ENCODE data around the gene NFATC2IP. TPM values are rescaled to one million over a fixed set of nuclear protein-coding genes. Genes with fewer than 3 reads are reported as not detected.
A peak's percentile ranks its signal among the peaks of the same experiment; 100 is the strongest.
"Not testable (repeated sequence)": the region's sequence is repeated elsewhere in the genome, so short reads cannot be mapped to it uniquely, and the experiment has no call there.

The NFATC2IP gene
- total RNA-seq, 1 donor from 2014 or later = 19.2 TPM

GRCh38 chr16:28935346-28935745 is 15.4 kb upstream of the NFATC2IP start:
- Histone ChIP-seq H3K27me3 (ENCODE audit: control insufficient read depth, insufficient read depth, low read length) (no peaks in the 10 kb centered on the region), H3K4me3 (ENCODE audit: low read depth, low read length) (no peak overlapping the region), H3K36me3 (ENCODE audit: control insufficient read depth, insufficient read depth, low read length) (no peaks in the 10 kb centered on the region)
- TF ChIP-seq CTCF (IDR thresholded peaks at IDR 0.05; ENCODE audit: insufficient read depth, low read length, severe bottlenecking) = no peak
- FAIRE-seq (no peak), DNase-seq (ENCODE audit: low read depth) (no peak)

GRCh38 chr16:28935924-28936783 is 14.6 kb upstream of the NFATC2IP start:
- FAIRE-seq (no peak), DNase-seq (ENCODE audit: low read depth) (peak; percentile 61)
- H3K4me3 ChIP-seq (ENCODE audit: low read depth, low read length) = peak overlapping the region; percentile 19
- no peaks in the 10 kb centered on the region for H3K27me3 ChIP-seq (ENCODE audit: control insufficient read depth, insufficient read depth, low read length)
- no peak for TF ChIP-seq CTCF (IDR thresholded peaks at IDR 0.05; ENCODE audit: insufficient read depth, low read length, severe bottlenecking)
- no peaks in the 10 kb centered on the region for H3K36me3 ChIP-seq (ENCODE audit: control insufficient read depth, insufficient read depth, low read length)

- Histone ChIP-seq H3K27me3 (ENCODE audit: control insufficient read depth, insufficient read depth, low read length) (no peaks in the 10 kb centered on the region), H3K4me3 (ENCODE audit: low read depth, low read length) (no peak overlapping the region), H3K36me3 (ENCODE audit: control insufficient read depth, insufficient read depth, low read length) (no peaks in the 10 kb centered on the region)
- TF ChIP-seq CTCF (IDR thresholded peaks at IDR 0.05; ENCODE audit: insufficient read depth, low read length, severe bottlenecking) = no peak
- DNase-seq (ENCODE audit: low read depth) = no peak
- FAIRE-seq = no peak
Measured at GRCh38 chr16:28936784-28937155, 14.0 kb upstream of the NFATC2IP start.

- FAIRE-seq (no peak), DNase-seq (ENCODE audit: low read depth) (no peak)
- Histone ChIP-seq H3K27me3 (ENCODE audit: control insufficient read depth, insufficient read depth, low read length) (no peaks in the 10 kb centered on the region), H3K36me3 (ENCODE audit: control insufficient read depth, insufficient read depth, low read length) (no peaks in the 10 kb centered on the region), H3K4me3 (ENCODE audit: low read depth, low read length) (no peak overlapping the region)
- TF ChIP-seq CTCF (IDR thresholded peaks at IDR 0.05; ENCODE audit: insufficient read depth, low read length, severe bottlenecking) = no peak
Measured at GRCh38 chr16:28937222-28937876, 13.4 kb upstream of the NFATC2IP start.

GRCh38 chr16:28938721-28939120 is 12.0 kb upstream of the NFATC2IP start:
- no peak overlapping the region for H3K4me3 ChIP-seq (ENCODE audit: low read depth, low read length)
- no peak for DNase-seq (ENCODE audit: low read depth)
- no peak for FAIRE-seq
- H3K27me3 ChIP-seq (ENCODE audit: control insufficient read depth, insufficient read depth, low read length) = no peaks in the 10 kb centered on the region
- no peaks in the 10 kb centered on the region for H3K36me3 ChIP-seq (ENCODE audit: control insufficient read depth, insufficient read depth, low read length)
- TF ChIP-seq CTCF (IDR thresholded peaks at IDR 0.05; ENCODE audit: insufficient read depth, low read length, severe bottlenecking) = no peak

GRCh38 chr16:28939825-28940224 is 10.9 kb upstream of the NFATC2IP start:
- H3K36me3 ChIP-seq (ENCODE audit: control insufficient read depth, insufficient read depth, low read length); H3K4me3 ChIP-seq (ENCODE audit: low read depth, low read length); DNase-seq (ENCODE audit: low read depth); H3K27me3 ChIP-seq (ENCODE audit: control insufficient read depth, insufficient read depth, low read length); FAIRE-seq: not testable (repeated sequence)
